ENCODE data around the gene ASIC2. TPM values are rescaled to one million over a fixed set of nuclear protein-coding genes. Genes with fewer than 3 reads are reported as not detected.

The ASIC2 gene
- total and polyA plus RNA-seq, 2 donors (not counting 3 experiments of a cell fraction or from before 2014, with no cell fraction given) = not detected

GRCh38 chr17:33021731-33022408 is 271.2 kb downstream of the ASIC2 start:
- Histone ChIP-seq H3K36me3 (ENCODE audit: control insufficient read depth in 2 of 2, extremely low read depth in 1 of 2, insufficient read depth in 2 of 2, low read length in 2 of 2) (no peaks in the 10 kb centered on the region), H4K20me1 (replicated peaks; ENCODE audit: control insufficient read depth, extremely low read depth, insufficient read depth, low read length) (no peaks in the 10 kb centered on the region), H3K9me1 (replicated peaks; ENCODE audit: control insufficient read depth, extremely low read depth, insufficient read depth, low read length) (no peaks in the 10 kb centered on the region), H3K4me2 (ENCODE audit: insufficient read depth, low read length) (no peak overlapping the region), H3K4me1 (ENCODE audit: control insufficient read depth, extremely low read depth, insufficient read depth, low read length) (no peaks in the 10 kb centered on the region), H3K4me3 (replicated peaks in 1 of 3; ENCODE audit: insufficient read depth in 1 of 3, low read depth in 1 of 3, low read length in 3 of 3) (no peak overlapping the region), H3K27ac (ENCODE audit: insufficient read depth, low read depth, low read length) (no peak overlapping the region), H3K9me3 (replicated peaks; ENCODE audit: control insufficient read depth, insufficient read depth, low read length) (no peaks in the 10 kb centered on the region), H3K9ac (replicated peaks; ENCODE audit: extremely low read depth, insufficient read depth, low read length) (no peak overlapping the region), H3K27me3 (ENCODE audit: control insufficient read depth in 2 of 2, insufficient read depth in 2 of 2, low read length in 2 of 2) (no peaks in the 10 kb centered on the region), H2AFZ (ENCODE audit: low read depth, low read length) (no peak overlapping the region), H3K79me2 (ENCODE audit: control insufficient read depth, insufficient read depth, low read length) (no peaks in the 10 kb centered on the region)
- no TSS peak for BruUV-seq (replicated peaks)
- POLR2A ChIA-PET = no interaction called here
- FAIRE-seq (no peak), DNase-seq (ENCODE audit: low read depth, low spot score) (no peak)
- TF ChIP-seq GATA2 (IDR thresholded peaks at IDR 0.05; ENCODE audit: insufficient read depth, insufficient read length, low read depth, low read length) = no peak
- no peak for TF ChIP-seq FOS (IDR thresholded peaks at IDR 0.05; ENCODE audit: borderline replicate concordance, insufficient read depth, low read length)
- no peak for TF ChIP-seq POLR2AphosphoS5 (IDR thresholded peaks at IDR 0.05; ENCODE audit: insufficient read depth, low read depth, low read length)
- TF ChIP-seq EZH2 (IDR thresholded peaks at IDR 0.05; ENCODE audit: borderline replicate concordance, low read depth, low read length, severe bottlenecking) = no peak
- TF ChIP-seq MYC (IDR thresholded peaks at IDR 0.05; ENCODE audit: low read depth, low read length) = no peak
- no peak for TF ChIP-seq POLR2A (IDR thresholded peaks at IDR 0.05; ENCODE audit: low read depth, low read length)
- TF ChIP-seq JUN (IDR thresholded peaks at IDR 0.05; ENCODE audit: borderline replicate concordance, insufficient read depth, insufficient read length, low read depth) = no peak
- no peak for TF ChIP-seq CTCF (IDR thresholded peaks at IDR 0.05; ENCODE audit: extremely low read depth in 1 of 2, insufficient read depth in 1 of 2, low read depth in 1 of 2, low read length in 2 of 2)
- no peak for TF ChIP-seq MAX (IDR thresholded peaks at IDR 0.05; ENCODE audit: insufficient read depth, insufficient read length)
- CTCF ChIA-PET = interaction anchor here (0.9 to 1.3 kb wide), 2 partner anchors 17 to 23 kb away, joined by 3 read pairs; no protein-coding TSS in a partner anchor
- dilution Hi-C loops (cut with MboI; ENCODE audit: extremely low pct_ligation_motif_present, low sequenced_read_pairs) = no loop called here
- intact Hi-C loops (cut with micrococcal nuclease) = no loop called here

Data from endothelial cell of umbilical vein (primary cell).